ENCODE results near the gene APOE. TPM values are rescaled to one million over a fixed set of nuclear protein-coding genes. Genes with fewer than 3 reads are reported as not detected.

The APOE gene
- total and polyA plus RNA-seq, 2 of the 8 experiments (the other 6 are each of a cell fraction or from before 2014, with no cell fraction given): 629 to 1,258 TPM

GRCh38 chr19:44890366-44891015, 15.1 kb upstream of the APOE start (continued):
- TF ChIP-seq CHD7 (IDR thresholded peaks at IDR 0.05; ENCODE audit: insufficient replicate concordance, low read length) (no peak), RBBP5 (IDR thresholded peaks at IDR 0.05; ENCODE audit: borderline replicate concordance, low read depth, low read length) (no peak), GABPA (IDR thresholded peaks at IDR 0.05; ENCODE audit: borderline replicate concordance, insufficient read depth, low read length) (peak; percentile 43; the same call in 1 of the 2 replicates), TAF1 (IDR thresholded peaks at IDR 0.05; ENCODE audit: low read depth, low read length) (peak; percentile 71), ASH2L (IDR thresholded peaks at IDR 0.05; ENCODE audit: low read length) (no peak), KDM5A (IDR thresholded peaks at IDR 0.05; ENCODE audit: low read length) (no peak), EZH2 (IDR thresholded peaks at IDR 0.05; ENCODE audit: low read depth, low read length, severe bottlenecking) (no peak), POLR2AphosphoS5 (IDR thresholded peaks at IDR 0.05; ENCODE audit: low read depth, low read length) (peak; percentile 98), SP4 (IDR thresholded peaks at IDR 0.05; ENCODE audit: low read length) (no peak; the same call in 1 of the 2 replicates), PHF8 (conservative IDR thresholded peaks at IDR 0.05; ENCODE audit: low read depth, low read length) (0 out of 2 replicates have a peak, but pooled peaks have one; percentile 20), CREB1 (IDR thresholded peaks at IDR 0.05) (peak; percentile 81)

All from H1 (cell line).